HG03280 (cell line): ENCODE measurements around the gene CFAP97.

ENCODE experiments used
- ATAC-seq: cut with Tn5 transposase; IDR thresholded peaks from one replicate; pipeline ENCODE4 v1.9.1; 2021; ENCODE audit warnings: mild to moderate bottlenecking, moderate library complexity; ENCODE audit not compliant: unreplicated experiment

The CFAP97 gene

DNA sequence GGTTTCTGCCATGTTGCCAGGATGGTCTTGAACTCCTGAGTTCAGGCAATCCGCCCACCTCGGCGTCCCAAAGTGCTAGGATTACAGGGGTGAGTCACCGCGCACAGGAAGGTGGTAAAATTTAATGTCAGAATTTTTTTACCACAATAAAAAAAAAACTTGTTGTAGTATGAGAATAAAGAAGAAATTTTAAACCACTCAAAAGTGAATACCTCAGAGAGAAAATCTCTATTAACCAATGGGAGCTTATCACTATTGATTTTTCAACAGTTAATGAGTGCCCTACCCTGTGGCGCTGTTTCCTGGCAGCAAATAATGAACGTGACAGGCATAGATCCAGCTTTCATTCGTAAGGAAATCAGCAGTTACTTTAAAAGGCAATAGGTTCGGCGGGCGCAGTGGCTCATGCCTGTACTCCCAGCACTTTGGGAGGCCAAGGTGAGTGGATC lies 93.4 kb downstream of the CFAP97 start:
- ATAC-seq = no peak

DNA sequence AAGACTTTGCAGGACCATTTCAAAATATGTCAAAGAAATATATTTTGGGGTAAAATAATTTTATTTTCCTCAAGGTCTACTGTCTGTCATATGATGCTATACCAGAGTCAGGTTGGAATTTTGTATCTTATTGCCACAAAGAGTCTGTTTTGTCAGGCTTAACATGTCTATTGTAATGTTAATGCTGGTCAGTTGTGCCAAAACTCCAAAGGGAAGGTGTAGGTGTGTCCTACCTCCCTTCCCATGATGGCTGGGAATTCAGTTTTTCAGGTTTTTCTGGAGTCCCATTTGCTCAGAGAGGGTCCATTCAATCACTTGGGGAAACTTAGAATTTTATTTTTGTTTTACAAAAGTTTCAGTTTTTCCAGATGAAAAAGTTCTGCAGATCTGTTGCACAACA lies 94.1 kb downstream of the CFAP97 start:
- no peak for ATAC-seq
